Measurements from ENCODE around the gene CHM. TPM values are rescaled to one million over a fixed set of nuclear protein-coding genes. Genes with fewer than 3 reads are reported as not detected.

CHM gene
- total RNA-seq, 1 donor from 2014 or later: 6.3 TPM

- TF ChIP-seq CTCF (IDR thresholded peaks at IDR 0.05): no peak
- intact Hi-C loops (cut with DNase I): loop anchor here (5.0 kb wide), 1 partner anchor 99 kb away; the partner anchor contains the start of gene DACH2
Measured at GRCh38 chrX:86047936-86048280, 550 bp upstream of the CHM start.

DNA sequence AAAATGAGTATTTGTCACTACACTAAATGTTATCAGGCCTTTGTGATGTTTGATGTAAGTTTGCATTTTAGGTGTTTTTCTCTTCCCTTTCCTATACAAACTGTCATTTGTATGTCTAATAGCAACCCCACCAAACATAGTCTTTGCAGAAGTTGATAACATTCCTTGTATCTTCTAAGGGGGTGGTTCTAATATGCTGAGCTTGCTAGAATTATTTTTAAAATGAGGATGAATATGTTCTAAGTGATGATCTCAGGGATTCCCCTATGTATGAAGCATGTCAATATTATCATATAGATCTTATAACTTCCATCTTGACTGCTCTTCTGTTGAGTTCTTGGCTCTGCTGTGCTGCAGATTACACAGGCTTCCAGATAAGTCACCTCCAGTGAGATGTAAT is 3.1 kb downstream of the CHM start:
- Histone ChIP-seq H3K9me3 (no peaks in the 10 kb centered on the region), H3K27me3 (no peaks in the 10 kb centered on the region)

More at GRCh38 chrX:86047936-86048280, 550 bp upstream of the CHM start:
- no peaks in the 10 kb centered on the region for H3K36me3 ChIP-seq
- peak overlapping the region; percentile 53 to 63 for H3K4me3 ChIP-seq
- H3K4me1 ChIP-seq: peaks cover 0 to 2% of the 10 kb centered on the region in 2 donors
- DNase-seq (ENCODE audit: low spot score in 2 of 2): no peak
- no peaks in the 10 kb centered on the region for H3K27me3 ChIP-seq
- no peaks in the 10 kb centered on the region for H3K9me3 ChIP-seq
- peak overlapping the region; percentile 14 to 68 for H3K27ac ChIP-seq

DNA sequence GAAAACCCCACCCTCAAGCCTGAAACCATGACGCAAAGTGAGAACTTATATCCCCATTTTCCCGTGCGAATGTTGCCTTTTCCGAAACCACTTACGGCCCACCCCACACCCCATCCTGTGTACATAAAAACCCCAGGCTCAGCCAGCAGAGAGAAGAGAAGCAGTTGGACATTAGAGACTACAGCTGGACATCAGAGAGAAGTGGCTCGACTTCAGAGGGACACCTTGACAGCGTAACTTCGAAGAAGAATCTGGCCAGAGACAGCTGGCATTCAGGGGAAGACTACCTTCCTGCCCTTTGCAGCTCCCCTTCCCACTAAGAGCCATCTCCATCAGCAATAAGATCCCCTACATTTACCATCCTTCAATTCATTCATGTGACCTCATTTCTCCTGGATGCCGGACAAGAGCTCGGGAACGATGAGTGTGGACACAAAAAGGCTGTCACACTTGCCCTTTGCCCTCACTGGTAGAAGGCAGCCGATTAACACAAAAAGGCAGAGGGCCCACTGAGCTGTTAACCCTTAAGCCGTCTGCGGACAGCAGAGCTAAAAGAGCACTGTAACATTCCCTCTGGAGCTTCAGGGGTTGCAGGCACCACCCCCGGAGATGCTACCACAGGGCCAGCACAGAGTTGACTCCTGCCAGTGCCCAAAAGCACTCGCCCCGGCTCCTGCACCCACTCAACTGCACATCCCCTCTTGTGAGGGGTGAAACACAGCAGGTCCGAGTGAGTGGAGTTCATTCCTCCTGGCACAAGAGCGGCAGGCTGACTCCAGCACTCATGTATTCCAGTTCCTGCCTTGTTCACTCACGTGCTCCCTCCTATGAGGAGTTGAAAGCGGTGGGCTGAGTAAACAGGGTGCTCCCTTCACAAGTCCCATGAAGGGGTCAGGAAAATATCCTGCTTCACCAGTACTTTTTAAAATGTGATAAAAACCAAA is 7.5 kb downstream of the CHM start:
- no peaks in the 10 kb centered on the region for H3K27me3 ChIP-seq
- intact Hi-C loops (cut with DNase I): no loop called here
- H3K36me3 ChIP-seq: no peaks in the 10 kb centered on the region
- H3K4me3 ChIP-seq: no peak overlapping the region
- no peak for TF ChIP-seq CTCF (IDR thresholded peaks at IDR 0.05)
- H3K9me3 ChIP-seq: no peaks in the 10 kb centered on the region
- H3K4me1 ChIP-seq: no peaks in the 10 kb centered on the region
- no peak overlapping the region for H3K27ac ChIP-seq
- DNase-seq (ENCODE audit: low spot score in 2 of 2): no peak

More for the DNA sequence above, 3.1 kb downstream of the CHM start:
- peaks cover 0 to 2% of the 10 kb centered on the region in 2 donors for H3K4me1 ChIP-seq
- TF ChIP-seq CTCF (IDR thresholded peaks at IDR 0.05): no peak
- DNase-seq (ENCODE audit: low spot score in 2 of 2): no peak
- intact Hi-C loops (cut with DNase I): no loop called here
- no peak overlapping the region for H3K27ac ChIP-seq
- H3K4me3 ChIP-seq: no peak overlapping the region
- H3K36me3 ChIP-seq: no peaks in the 10 kb centered on the region

DNA sequence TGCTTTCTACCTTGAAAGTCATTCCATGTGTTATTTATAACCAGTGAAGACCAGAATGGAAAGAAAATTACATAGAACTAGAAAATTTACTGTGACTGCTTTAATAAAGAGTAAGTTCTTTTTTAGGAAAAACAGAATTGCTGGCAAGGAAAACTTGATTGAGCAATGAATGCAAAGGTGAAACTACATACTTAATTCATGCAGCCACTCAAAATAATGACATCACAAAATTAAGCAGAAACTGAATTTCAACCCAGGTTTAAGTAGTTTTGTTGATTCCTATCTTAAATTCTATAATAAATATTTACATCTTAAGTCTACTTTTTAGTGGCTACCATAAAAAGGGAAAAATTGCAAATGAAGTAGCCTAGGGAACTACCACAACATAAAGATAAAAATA is 14.0 kb downstream of the CHM start:
- H3K9me3 ChIP-seq: no peaks in the 10 kb centered on the region
- DNase-seq (ENCODE audit: low spot score in 2 of 2): no peak
- no peaks in the 10 kb centered on the region for H3K4me1 ChIP-seq
- no peak for TF ChIP-seq CTCF (IDR thresholded peaks at IDR 0.05)
- H3K27ac ChIP-seq: no peak overlapping the region
- intact Hi-C loops (cut with DNase I): no loop called here
- H3K4me3 ChIP-seq: no peak overlapping the region
- H3K36me3 ChIP-seq: no peaks in the 10 kb centered on the region
- H3K27me3 ChIP-seq: no peaks in the 10 kb centered on the region

- no peak for TF ChIP-seq CTCF (IDR thresholded peaks at IDR 0.05)
- Histone ChIP-seq H3K27me3 (no peaks in the 10 kb centered on the region), H3K27ac (no peak overlapping the region), H3K36me3 (no peaks in the 10 kb centered on the region), H3K4me3 (no peak overlapping the region), H3K4me1 (no peaks in the 10 kb centered on the region), H3K9me3 (no peaks in the 10 kb centered on the region)
- intact Hi-C loops (cut with DNase I): no loop called here
- DNase-seq (ENCODE audit: low spot score in 2 of 2): no peak
Measured at GRCh38 chrX:86028681-86029080, 18.7 kb downstream of the CHM start.

Measured in ascending aorta (tissue), 2 donors.